ENCODE measurements around the gene SMC5.

DNA sequence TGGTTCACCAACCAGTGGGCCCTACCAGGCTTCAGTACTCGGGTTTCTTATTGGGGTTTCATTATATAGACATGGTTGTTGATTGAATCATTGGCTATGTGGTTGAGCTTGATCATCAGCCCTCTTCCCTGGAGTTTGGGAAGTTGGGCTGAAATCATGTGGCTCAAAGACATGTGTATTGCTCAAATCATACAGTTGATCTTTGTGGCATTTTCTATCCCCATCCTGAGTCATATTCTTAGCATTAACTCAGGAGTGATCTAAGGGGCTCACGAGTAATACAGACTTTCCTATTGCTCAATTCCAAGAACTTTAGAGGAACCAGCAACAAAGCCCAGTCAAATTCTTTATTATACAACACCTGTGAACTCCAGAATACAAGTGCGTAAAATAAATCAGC, 66.2 kb downstream of the SMC5 start:
- TF ChIP-seq RARB (CRISPR knock-in tag; IDR thresholded peaks at IDR 0.05) (no peak), ZC3H10 (CRISPR knock-in tag; IDR thresholded peaks at IDR 0.05) (no peak), ZFP3 (CRISPR knock-in tag; IDR thresholded peaks at IDR 0.05) (no peak), TOX (CRISPR knock-in tag; IDR thresholded peaks at IDR 0.05; ENCODE audit: borderline replicate concordance) (no peak), ZFP30 (CRISPR knock-in tag; IDR thresholded peaks at IDR 0.05) (no peak)
- TF ChIP-seq, protein P1, sequence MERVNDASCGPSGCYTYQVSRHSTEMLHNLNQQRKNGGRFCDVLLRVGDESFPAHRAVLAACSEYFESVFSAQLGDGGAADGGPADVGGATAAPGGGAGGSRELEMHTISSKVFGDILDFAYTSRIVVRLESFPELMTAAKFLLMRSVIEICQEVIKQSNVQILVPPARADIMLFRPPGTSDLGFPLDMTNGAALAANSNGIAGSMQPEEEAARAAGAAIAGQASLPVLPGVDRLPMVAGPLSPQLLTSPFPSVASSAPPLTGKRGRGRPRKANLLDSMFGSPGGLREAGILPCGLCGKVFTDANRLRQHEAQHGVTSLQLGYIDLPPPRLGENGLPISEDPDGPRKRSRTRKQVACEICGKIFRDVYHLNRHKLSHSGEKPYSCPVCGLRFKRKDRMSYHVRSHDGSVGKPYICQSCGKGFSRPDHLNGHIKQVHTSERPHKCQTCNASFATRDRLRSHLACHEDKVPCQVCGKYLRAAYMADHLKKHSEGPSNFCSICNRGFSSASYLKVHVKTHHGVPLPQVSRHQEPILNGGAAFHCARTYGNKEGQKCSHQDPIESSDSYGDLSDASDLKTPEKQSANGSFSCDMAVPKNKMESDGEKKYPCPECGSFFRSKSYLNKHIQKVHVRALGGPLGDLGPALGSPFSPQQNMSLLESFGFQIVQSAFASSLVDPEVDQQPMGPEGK (CRISPR knock-in tag; IDR thresholded peaks at IDR 0.05; ENCODE audit: borderline replicate concordance), result no peak
- TF ChIP-seq, protein P2, sequence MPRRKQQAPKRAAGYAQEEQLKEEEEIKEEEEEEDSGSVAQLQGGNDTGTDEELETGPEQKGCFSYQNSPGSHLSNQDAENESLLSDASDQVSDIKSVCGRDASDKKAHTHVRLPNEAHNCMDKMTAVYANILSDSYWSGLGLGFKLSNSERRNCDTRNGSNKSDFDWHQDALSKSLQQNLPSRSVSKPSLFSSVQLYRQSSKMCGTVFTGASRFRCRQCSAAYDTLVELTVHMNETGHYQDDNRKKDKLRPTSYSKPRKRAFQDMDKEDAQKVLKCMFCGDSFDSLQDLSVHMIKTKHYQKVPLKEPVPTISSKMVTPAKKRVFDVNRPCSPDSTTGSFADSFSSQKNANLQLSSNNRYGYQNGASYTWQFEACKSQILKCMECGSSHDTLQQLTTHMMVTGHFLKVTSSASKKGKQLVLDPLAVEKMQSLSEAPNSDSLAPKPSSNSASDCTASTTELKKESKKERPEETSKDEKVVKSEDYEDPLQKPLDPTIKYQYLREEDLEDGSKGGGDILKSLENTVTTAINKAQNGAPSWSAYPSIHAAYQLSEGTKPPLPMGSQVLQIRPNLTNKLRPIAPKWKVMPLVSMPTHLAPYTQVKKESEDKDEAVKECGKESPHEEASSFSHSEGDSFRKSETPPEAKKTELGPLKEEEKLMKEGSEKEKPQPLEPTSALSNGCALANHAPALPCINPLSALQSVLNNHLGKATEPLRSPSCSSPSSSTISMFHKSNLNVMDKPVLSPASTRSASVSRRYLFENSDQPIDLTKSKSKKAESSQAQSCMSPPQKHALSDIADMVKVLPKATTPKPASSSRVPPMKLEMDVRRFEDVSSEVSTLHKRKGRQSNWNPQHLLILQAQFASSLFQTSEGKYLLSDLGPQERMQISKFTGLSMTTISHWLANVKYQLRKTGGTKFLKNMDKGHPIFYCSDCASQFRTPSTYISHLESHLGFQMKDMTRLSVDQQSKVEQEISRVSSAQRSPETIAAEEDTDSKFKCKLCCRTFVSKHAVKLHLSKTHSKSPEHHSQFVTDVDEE (CRISPR knock-in tag; IDR thresholded peaks at IDR 0.05), result no peak
- TF ChIP-seq, protein P3, sequence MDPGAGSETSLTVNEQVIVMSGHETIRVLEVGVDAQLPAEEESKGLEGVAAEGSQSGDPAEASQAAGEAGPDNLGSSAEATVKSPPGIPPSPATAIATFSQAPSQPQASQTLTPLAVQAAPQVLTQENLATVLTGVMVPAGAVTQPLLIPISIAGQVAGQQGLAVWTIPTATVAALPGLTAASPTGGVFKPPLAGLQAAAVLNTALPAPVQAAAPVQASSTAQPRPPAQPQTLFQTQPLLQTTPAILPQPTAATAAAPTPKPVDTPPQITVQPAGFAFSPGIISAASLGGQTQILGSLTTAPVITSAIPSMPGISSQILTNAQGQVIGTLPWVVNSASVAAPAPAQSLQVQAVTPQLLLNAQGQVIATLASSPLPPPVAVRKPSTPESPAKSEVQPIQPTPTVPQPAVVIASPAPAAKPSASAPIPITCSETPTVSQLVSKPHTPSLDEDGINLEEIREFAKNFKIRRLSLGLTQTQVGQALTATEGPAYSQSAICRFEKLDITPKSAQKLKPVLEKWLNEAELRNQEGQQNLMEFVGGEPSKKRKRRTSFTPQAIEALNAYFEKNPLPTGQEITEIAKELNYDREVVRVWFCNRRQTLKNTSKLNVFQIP (CRISPR knock-in tag; IDR thresholded peaks at IDR 0.05; ENCODE audit: borderline replicate concordance, low read depth), result no peak

Measured in SK-N-SH treated with all-trans-retinoic acid at 6 μM for 48 hours (cell line).